B cell (primary cell): ENCODE results near the gene AXDND1. TPM values are rescaled to one million over a fixed set of nuclear protein-coding genes. Genes with fewer than 3 reads are reported as not detected.
"Not testable (repeated sequence)": the region's sequence is repeated elsewhere in the genome, so short reads cannot be mapped to it uniquely, and the experiment has no call there.

Source experiments
- ATAC-seq: fragments of 200-7000 bp; cut with Tn5 transposase; one replicate; pipeline ENCODE4 v1.10.0; 2021; ENCODE audit warnings: low read depth, mild to moderate bottlenecking, moderate number of reproducible peaks, moderate library complexity
- CTCF ChIA-PET: fragments of 350-600 bp; sonication (Branson Sonifier 250); formaldehyde crosslinking; loops from one replicate; lab custom pipeline; 2021; ENCODE audit warnings: antibody characterized with exemption, inconsistent platforms; lab: Charles Lee
- POLR2A ChIA-PET: fragments of 350-600 bp; sonication (Branson Sonifier 250); formaldehyde crosslinking; loops from one replicate; lab custom pipeline; 2021; ENCODE audit warnings: antibody characterized with exemption; lab: Charles Lee
- DNase-seq: peaks from one replicate; pipeline ENCODE4 v3.0.0; 2013
- H2AFZ ChIP-seq: 2 replicates; pipeline ENCODE4 v1.6.1; 2012; ENCODE audit warnings: mild to moderate bottlenecking, low read depth, low read length; ENCODE audit not compliant: insufficient read depth, poor library complexity, severe bottlenecking
- H3K27ac ChIP-seq, 2 donors: 1 replicate in 1 of 2; 2 replicates in 1 of 2; pipeline ENCODE4 v1.5.1; 2012 to 2013; ENCODE audit warnings: low read length in 2 of 2, mild to moderate bottlenecking in 2 of 2, moderate library complexity in 1 of 2
- H3K27me3 ChIP-seq, 4 experiments: fragments of 200-600 bp in 1 of 4; sonication (generic) in 1 of 4; replicated peaks in 1 of 4; 1 replicate in 2 of 4; 2 replicates in 2 of 4; pipeline versions ENCODE4 v1.6.1 to v1.7.0; 2013 to 2016; ENCODE audit warnings: low read length in 3 of 4, mild to moderate bottlenecking in 2 of 4, mixed read lengths in 1 of 4, moderate library complexity in 1 of 4; ENCODE audit not compliant: insufficient read depth in 4 of 4, control insufficient read depth in 3 of 4; ENCODE audit errors: control extremely low read depth in 1 of 4
- H3K36me3 ChIP-seq, 2 experiments: replicated peaks in 1 of 2; 1 replicate in 1 of 2; 2 replicates in 1 of 2; pipeline versions ENCODE4 v1.6.1 to v1.7.1; 2013; ENCODE audit warnings: low read length in 1 of 2; ENCODE audit not compliant: insufficient read depth in 2 of 2, control insufficient read depth in 1 of 2; ENCODE audit errors: control extremely low read depth in 1 of 2, extremely low read depth in 1 of 2
- H3K4me1 ChIP-seq, 2 donors: fragments of 200-600 bp in 1 of 2; sonication (generic) in 1 of 2; 1 replicate in 1 of 2; 2 replicates in 1 of 2; pipeline versions ENCODE4 v1.5.1 to v1.6.1; 2013 to 2017; ENCODE audit warnings: low read length in 2 of 2; ENCODE audit not compliant: control insufficient read depth in 2 of 2, insufficient read depth in 2 of 2
- H3K4me2 ChIP-seq: replicated peaks from 2 replicates; pipeline ENCODE3; 2012; ENCODE audit warnings: mild to moderate bottlenecking, low read depth, low read length; ENCODE audit not compliant: poor library complexity, severe bottlenecking
- H3K4me3 ChIP-seq, 5 experiments: fragments of 200-600 bp in 1 of 5; sonication (generic) in 1 of 5; 1 replicate in 3 of 5; 2 replicates in 2 of 5; pipeline versions ENCODE4 v1.5.1 to v1.7.0; 2011 to 2016; ENCODE audit warnings: low read length in 4 of 5, mild to moderate bottlenecking in 4 of 5, low read depth in 2 of 5, control low read depth in 1 of 5, moderate library complexity in 1 of 5; ENCODE audit not compliant: insufficient read depth in 1 of 5; ENCODE audit errors: control extremely low read depth in 1 of 5, extremely low read depth in 1 of 5
- H3K79me2 ChIP-seq: fragments of 200-600 bp; sonication (generic); one replicate; pipeline ENCODE4 v1.6.0; 2016; ENCODE audit warnings: low read length; ENCODE audit not compliant: control insufficient read depth, insufficient read depth
- H3K9ac ChIP-seq: fragments of 200-600 bp; sonication (generic); 2 replicates; pipeline ENCODE4 v1.6.1; 2017; ENCODE audit warnings: mild to moderate bottlenecking, low read length, moderate library complexity
- H3K9me3 ChIP-seq, 3 donors: one replicate each; pipeline versions ENCODE4 v1.6.1 to v1.7.1; 2013; ENCODE audit warnings: low read length in 2 of 3; ENCODE audit not compliant: control insufficient read depth in 2 of 3, insufficient read depth in 1 of 3; ENCODE audit errors: control extremely low read depth in 1 of 3
- H4K20me1 ChIP-seq: 2 replicates; pipeline ENCODE4 v1.6.0; 2012; ENCODE audit warnings: mild to moderate bottlenecking, low read length; ENCODE audit not compliant: insufficient read depth, control insufficient read depth, poor library complexity, severe bottlenecking
- H3K27ac Mint-ChIP-seq: one replicate; pipeline ENCODE4 v1.8.0; 2021; ENCODE audit warnings: mixed read lengths
- H3K27me3 Mint-ChIP-seq: one replicate; pipeline ENCODE4 v1.8.0; 2021; ENCODE audit warnings: mixed read lengths
- H3K4me1 Mint-ChIP-seq: one replicate; pipeline ENCODE4 v1.8.0; 2021; ENCODE audit warnings: mixed read lengths
- H3K4me3 Mint-ChIP-seq: one replicate; pipeline ENCODE4 v1.8.0; 2021; ENCODE audit warnings: mixed read lengths
- H3K9me3 Mint-ChIP-seq: one replicate; pipeline ENCODE4 v1.8.0; 2022; ENCODE audit warnings: mixed read lengths; ENCODE audit not compliant: insufficient read depth
- CTCF ChIP-seq: fragments of 200-600 bp; IDR thresholded peaks from one replicate; pipeline ENCODE4 v1.8.0; 2022; ENCODE audit warnings: antibody characterized with exemption, mild to moderate bottlenecking
- EZH2 ChIP-seq: IDR thresholded peaks from 2 replicates; pipeline ENCODE4 v1.6.1; 2012; ENCODE audit warnings: borderline replicate concordance, low read depth, mild to moderate bottlenecking, moderate library complexity, low read length; ENCODE audit not compliant: insufficient read depth, poor library complexity, severe bottlenecking
- WGBS: methylation state at CpG from one replicate; pipeline ENCODE4 v1.1.5; 2013; ENCODE audit warnings: missing lambda C conversion rate; ENCODE audit not compliant: insufficient coverage; 5-methylcytosine and 5-hydroxymethylcytosine counted together
- intact Hi-C: fragments of 100-400 bp; cut with micrococcal nuclease; formaldehyde crosslinking; loops from one replicate; pipeline ENCODE4 v1.10.0; 2022
- polyA plus RNA-seq: library from polyadenylated mRNA; depleted of rRNA; stranded (reverse); fragments of >200 nt; gene quantifications from 2 replicates; pipeline ENCODE4 v1.2.3, GENCODE V29; 2012
- total RNA-seq, 2 donors: library from RNA; stranded (reverse); fragments of 120-200 nt in 1 of 2; gene quantifications; 1 replicate in 1 of 2; 2 replicates in 1 of 2; pipeline versions ENCODE4 v1.2.3 to v1.2.4, GENCODE V29; 2013 to 2022

Gene AXDND1
- total and polyA plus RNA-seq, 2 donors (not counting 1 experiment from before 2014, with no cell fraction given) = 0.40 to 1.1 TPM

DNA sequence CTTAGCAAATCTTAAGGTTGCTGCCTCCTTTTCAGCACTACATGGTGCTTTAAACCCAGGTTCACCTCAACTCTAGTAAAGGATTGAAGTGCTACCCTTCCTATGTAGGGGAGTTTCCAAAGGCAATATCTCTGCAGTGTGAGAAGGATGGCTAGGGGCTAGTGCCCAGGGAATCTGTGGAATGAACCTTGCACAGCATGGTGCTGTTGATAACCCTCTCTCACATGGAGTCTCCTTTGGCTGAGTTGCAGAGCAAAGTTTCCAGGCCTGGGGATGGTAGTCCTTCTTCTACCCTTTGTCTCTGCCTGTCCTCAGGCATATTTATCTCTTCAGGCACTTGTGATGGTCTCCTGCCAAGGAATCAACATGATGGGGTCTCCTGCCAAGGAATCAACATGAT lies 59.4 kb downstream of the AXDND1 start:
- Histone ChIP-seq H4K20me1 (no peaks in the 10 kb centered on the region), H3K4me3 (no peak overlapping the region), H3K36me3 (no peaks in the 10 kb centered on the region), H3K27ac (no peak overlapping the region), H3K79me2 (no peaks in the 10 kb centered on the region), H2AFZ (no peak overlapping the region), H3K4me1 (no peaks in the 10 kb centered on the region), H3K27me3 (no peaks in the 10 kb centered on the region), H3K4me2 (no peak overlapping the region), H3K9ac (no peak overlapping the region), H3K9me3 (peaks cover 4 to 17% (median 15%) of the 10 kb centered on the region in 3 donors)
- DNase-seq (no peak), ATAC-seq (no peak)
- Mint-ChIP-seq H3K4me3 (no peak overlapping the region), H3K9me3 (peaks cover 15% of the 10 kb centered on the region), H3K27ac (no peak overlapping the region), H3K4me1 (no peaks in the 10 kb centered on the region), H3K27me3 (no peaks in the 10 kb centered on the region)
- ChIA-PET POLR2A (no interaction called here), CTCF (no interaction called here)
- intact Hi-C loops = no loop called here
- TF ChIP-seq EZH2 (no peak), CTCF (no peak)

GRCh38 chr1:179437171-179437570 lies 71.4 kb downstream of the AXDND1 start:
- no peak for TF ChIP-seq EZH2
- Histone ChIP-seq H3K79me2 (no peaks in the 10 kb centered on the region), H3K27me3 (no peaks in the 10 kb centered on the region), H3K36me3 (no peaks in the 10 kb centered on the region), H4K20me1 (no peaks in the 10 kb centered on the region), H3K4me2 (no peak overlapping the region), H3K9me3 (no peaks in the 10 kb centered on the region), H2AFZ (no peak overlapping the region), H3K27ac (no peak overlapping the region), H3K4me1 (no peaks in the 10 kb centered on the region), H3K4me3 (no peak overlapping the region), H3K9ac (no peak overlapping the region)
- DNase-seq (no peak), ATAC-seq (no peak)
- H3K9me3 Mint-ChIP-seq = peaks cover 2% of the 10 kb centered on the region
- no peak overlapping the region for H3K4me3 Mint-ChIP-seq
- H3K27me3 Mint-ChIP-seq = peaks cover 18% of the 10 kb centered on the region
- intact Hi-C loops = no loop called here
- ChIA-PET POLR2A (interaction anchor here (0.7 kb wide), 1 partner anchor 590 kb away, joined by 3 read pairs; no protein-coding TSS in a partner anchor), CTCF (interaction anchor here (0.6 kb wide), 1 partner anchor 952 kb away, joined by 4 read pairs; no protein-coding TSS in a partner anchor)
- H3K27ac Mint-ChIP-seq = no peak overlapping the region
- H3K4me1 Mint-ChIP-seq = peaks cover 2% of the 10 kb centered on the region
- WGBS = 75% methylated on average over 5 of the region's 7 CpGs

- H3K9me3 ChIP-seq, H3K9me3 Mint-ChIP-seq, POLR2A ChIA-PET, H2AFZ ChIP-seq, H3K27ac Mint-ChIP-seq, intact Hi-C loops, ATAC-seq, CTCF ChIA-PET, H3K79me2 ChIP-seq, H3K4me3 ChIP-seq, H3K9ac ChIP-seq, H3K4me1 Mint-ChIP-seq, H3K4me2 ChIP-seq, H3K27me3 ChIP-seq, H3K36me3 ChIP-seq, H3K27ac ChIP-seq, H3K4me3 Mint-ChIP-seq, DNase-seq, H4K20me1 ChIP-seq, H3K4me1 ChIP-seq: not testable (repeated sequence)
- peaks cover 15% of the 10 kb centered on the region for H3K27me3 Mint-ChIP-seq
- WGBS = 93% methylated on average over 7 of the region's 9 CpGs
Observed at GRCh38 chr1:179439646-179440045, 73.9 kb downstream of the AXDND1 start.
